Aorta (tissue), 5 donors: ENCODE measurements around the gene SCMH1. TPM values are rescaled to one million over a fixed set of nuclear protein-coding genes. Genes with fewer than 3 reads are reported as not detected.
"Not testable (repeated sequence)": the region's sequence is repeated elsewhere in the genome, so short reads cannot be mapped to it uniquely, and the experiment has no call there.

Experiments
- ATAC-seq: fragments of 200-7000 bp; cut with Tn5 transposase; one replicate; pipeline ENCODE4 v1.9.1; 2022; ENCODE audit warnings: moderate library complexity; ENCODE audit not compliant: low FRiP score
- DNase-seq, 2 donors: peaks; one replicate each; pipeline ENCODE4 v3.0.0-alpha.2; 2020
- H3K27ac ChIP-seq, 2 donors: one replicate each; pipeline ENCODE4 v1.5.1; 2013; ENCODE audit warnings: low read length in 2 of 2, mild to moderate bottlenecking in 2 of 2, moderate library complexity in 2 of 2, control low read depth in 1 of 2, inconsistent platforms in 1 of 2, low read depth in 1 of 2
- H3K27me3 ChIP-seq, 2 donors: one replicate each; pipeline ENCODE4 v1.6.1; 2013; ENCODE audit warnings: control low read depth in 1 of 2, low read length in 1 of 2, mild to moderate bottlenecking in 1 of 2, moderate library complexity in 1 of 2; ENCODE audit not compliant: insufficient read depth in 2 of 2, control insufficient read depth in 1 of 2
- H3K36me3 ChIP-seq, 2 donors: one replicate each; pipeline ENCODE4 v1.6.1; 2013; ENCODE audit warnings: control low read depth in 1 of 2, low read length in 1 of 2, mild to moderate bottlenecking in 1 of 2; ENCODE audit not compliant: insufficient read depth in 2 of 2, control insufficient read depth in 1 of 2
- H3K4me1 ChIP-seq, 2 donors: one replicate each; pipeline ENCODE4 v1.6.1; 2013; ENCODE audit warnings: low read length in 2 of 2, control low read depth in 1 of 2, mild to moderate bottlenecking in 1 of 2, moderate library complexity in 1 of 2; ENCODE audit not compliant: insufficient read depth in 2 of 2, control insufficient read depth in 1 of 2
- H3K4me3 ChIP-seq, 2 donors: one replicate each; pipeline ENCODE4 v1.5.1; 2013; ENCODE audit warnings: low read length in 2 of 2, control low read depth in 1 of 2, mild to moderate bottlenecking in 1 of 2
- H3K9me3 ChIP-seq: one replicate; pipeline ENCODE4 v1.6.1; 2013; ENCODE audit warnings: mild to moderate bottlenecking, low read length; ENCODE audit not compliant: control insufficient read depth
- WGBS, 2 donors: extraction: QIAGEN DNeasy Blood & Tissue Kit; methylation state at CpG; one replicate each; pipeline ENCODE4 v1.1.7; 2013; 5-methylcytosine and 5-hydroxymethylcytosine counted together
- intact Hi-C, 2 donors: fragments of 100-400 bp; cut with DNase I; formaldehyde crosslinking; loops; one replicate each; pipeline versions ENCODE4 v1.14.2 to v1.15.0; 2022
- polyA plus RNA-seq, 2 donors: library from polyadenylated mRNA; stranded (reverse); fragments of 200-250 nt; gene quantifications; one replicate each; pipeline ENCODE4 v1.2.3, GENCODE V29; 2013
- total RNA-seq, 2 donors: library from RNA; stranded (reverse); fragmentation: NEBNext Ultra II Directional; extraction: Animal tissue kit (Norgen Biotek cat#: 25700); gene quantifications; one replicate each; pipeline ENCODE4 v1.2.1, GENCODE V29; 2021
- donor health status: healthy with polysubstance abuse.
- donor health status: Bipolar disorder and iron deficiency.
- donor health status: DM: no; HTN: no; CAD: no.
- donor health status: DM: no; HTN: no; CAD: no.
- donor health status: DM: yes; HTN: yes; CAD: no.

SCMH1 gene
- total and polyA plus RNA-seq, 4 donors, result 36.2 to 60.7 (median 47.4) TPM

DNA sequence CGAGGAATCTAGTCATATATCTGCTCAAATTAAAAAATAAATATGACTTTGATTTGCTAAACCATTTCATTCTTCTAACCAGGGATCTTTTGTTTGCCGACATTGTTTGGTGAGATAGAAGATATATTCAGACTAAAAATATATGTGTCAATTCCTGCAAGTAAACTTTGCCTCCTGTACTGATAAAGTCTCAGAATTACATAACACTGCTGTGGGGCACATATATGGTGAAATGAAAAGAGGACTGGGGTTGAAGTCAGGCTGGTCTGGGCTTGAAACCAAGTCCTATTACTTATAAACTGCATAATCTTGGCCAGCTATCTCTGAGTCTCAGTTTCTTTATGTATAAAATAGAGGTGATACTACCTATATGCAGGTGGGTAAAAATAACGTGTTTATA, 9.8 kb downstream of the SCMH1 start:
- intact Hi-C loops, result loop anchor here in 1 of 2 donors (10.0 kb wide), 1 partner anchor 78 kb away; no protein-coding TSS in a partner anchor
- Histone ChIP-seq H3K9me3 (no peaks in the 10 kb centered on the region), H3K4me1 (no peaks in the 10 kb centered on the region), H3K36me3 (no peaks in the 10 kb centered on the region), H3K27ac (no peak overlapping the region), H3K4me3 (no peak overlapping the region), H3K27me3 (no peaks in the 10 kb centered on the region)
- DNase-seq, result no peak
- WGBS, 2 donors, result 65 to 70% methylated on average over 3 of the region's 3 CpGs
- no peak for ATAC-seq

DNA sequence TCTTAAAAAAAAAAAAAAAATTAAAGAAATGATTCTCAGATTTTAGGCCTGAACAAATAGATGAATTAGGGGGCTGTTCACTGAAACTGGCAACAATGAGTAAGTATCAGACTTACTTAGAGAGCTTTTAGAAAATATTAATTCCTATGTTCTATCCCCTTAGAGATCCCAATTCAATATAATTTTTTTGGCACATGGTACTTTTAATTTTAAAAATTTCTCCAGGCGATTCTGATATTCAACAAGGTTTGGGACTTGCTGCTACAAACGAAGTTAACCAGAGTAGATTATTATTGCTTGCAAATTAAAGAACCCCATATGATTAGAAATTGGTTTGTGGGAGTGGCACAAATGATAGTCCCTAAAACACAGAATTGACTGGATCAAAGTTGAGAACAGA, 11.4 kb downstream of the SCMH1 start:
- intact Hi-C loops, result loop anchor here in 1 of 2 donors (10.0 kb wide), 1 partner anchor 76 kb away; no protein-coding TSS in a partner anchor
- no peak overlapping the region for H3K4me3 ChIP-seq
- no peak overlapping the region for H3K27ac ChIP-seq
- no peaks in the 10 kb centered on the region for H3K9me3 ChIP-seq
- no peaks in the 10 kb centered on the region for H3K36me3 ChIP-seq
- no peaks in the 10 kb centered on the region for H3K4me1 ChIP-seq
- no peaks in the 10 kb centered on the region for H3K27me3 ChIP-seq
- ATAC-seq (no peak), DNase-seq (no peak)
- 84 to 86% methylated on average over 2 of the region's 2 CpGs for WGBS, 2 donors

GRCh38 chr1:41229219-41229618, 12.9 kb downstream of the SCMH1 start:
- DNase-seq, H3K4me1 ChIP-seq, H3K4me3 ChIP-seq, H3K36me3 ChIP-seq, H3K27me3 ChIP-seq, intact Hi-C loops, H3K27ac ChIP-seq, ATAC-seq, H3K9me3 ChIP-seq: not testable (repeated sequence)
- 96 to 97% methylated on average over 2 of the region's 2 CpGs for WGBS, 2 donors

GRCh38 chr1:41226815-41227434, 15.2 kb downstream of the SCMH1 start:
- H3K9me3 ChIP-seq, result no peaks in the 10 kb centered on the region
- peaks cover 0 to 4% of the 10 kb centered on the region in 2 donors for H3K4me1 ChIP-seq
- DNase-seq, result no peak
- no peaks in the 10 kb centered on the region for H3K27me3 ChIP-seq
- ATAC-seq, result no peak
- H3K36me3 ChIP-seq, result no peaks in the 10 kb centered on the region
- intact Hi-C loops, result no loop called here
- 69 to 79% methylated on average over 3 of the region's 3 CpGs for WGBS, 2 donors
- no peak overlapping the region for H3K27ac ChIP-seq
- H3K4me3 ChIP-seq, result no peak overlapping the region

- Histone ChIP-seq H3K4me1 (peaks cover 0 to 4% of the 10 kb centered on the region in 2 donors), H3K4me3 (no peak overlapping the region), H3K9me3 (no peaks in the 10 kb centered on the region), H3K27me3 (no peaks in the 10 kb centered on the region), H3K27ac (no peak overlapping the region), H3K36me3 (no peaks in the 10 kb centered on the region)
- intact Hi-C loops, result no loop called here
- ATAC-seq, result no peak
- 95 to 98% methylated on average over 3 of the region's 3 CpGs for WGBS, 2 donors
- DNase-seq, result no peak
These were observed 16.6 kb downstream of the SCMH1 start for GRCh38 chr1:41225495-41225894.

DNA sequence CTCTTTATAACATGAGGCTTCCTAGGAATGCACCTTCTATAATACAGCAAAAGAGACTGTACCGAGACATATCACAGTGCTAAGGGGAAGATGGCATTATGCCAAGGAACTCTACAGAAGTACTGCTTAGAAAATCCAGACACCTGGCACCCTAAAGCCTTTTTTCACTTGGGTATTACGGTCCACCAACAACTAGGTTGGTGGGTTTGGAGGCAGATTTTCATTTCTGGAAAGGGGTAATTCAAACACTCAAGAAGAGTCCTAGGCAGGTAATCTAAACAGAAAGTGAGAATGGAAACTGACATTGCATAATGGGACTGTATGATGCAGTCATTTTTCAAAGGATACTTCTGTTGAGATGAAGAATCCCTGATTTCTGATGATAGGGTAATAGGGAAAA, 19.6 kb downstream of the SCMH1 start:
- H3K27ac ChIP-seq, result no peak overlapping the region
- WGBS, 2 donors, result 23 to 27% methylated on average over 2 of the region's 2 CpGs
- DNase-seq (no peak), ATAC-seq (peak; percentile 41)
- intact Hi-C loops, result no loop called here
- H3K4me3 ChIP-seq, result no peak overlapping the region
- H3K27me3 ChIP-seq, result no peaks in the 10 kb centered on the region
- H3K36me3 ChIP-seq, result no peaks in the 10 kb centered on the region
- no peaks in the 10 kb centered on the region for H3K9me3 ChIP-seq
- peaks cover 0 to 4% of the 10 kb centered on the region in 2 donors for H3K4me1 ChIP-seq

- DNase-seq (no peak), ATAC-seq (no peak)
- intact Hi-C loops, result no loop called here
- H3K9me3 ChIP-seq, result no peaks in the 10 kb centered on the region
- peaks cover 0 to 4% of the 10 kb centered on the region in 2 donors for H3K4me1 ChIP-seq
- H3K27me3 ChIP-seq, result no peaks in the 10 kb centered on the region
- H3K4me3 ChIP-seq, result no peak overlapping the region
- no peak overlapping the region for H3K27ac ChIP-seq
- no peaks in the 10 kb centered on the region for H3K36me3 ChIP-seq
These were observed 20.1 kb downstream of the SCMH1 start for GRCh38 chr1:41221995-41222394.

DNA sequence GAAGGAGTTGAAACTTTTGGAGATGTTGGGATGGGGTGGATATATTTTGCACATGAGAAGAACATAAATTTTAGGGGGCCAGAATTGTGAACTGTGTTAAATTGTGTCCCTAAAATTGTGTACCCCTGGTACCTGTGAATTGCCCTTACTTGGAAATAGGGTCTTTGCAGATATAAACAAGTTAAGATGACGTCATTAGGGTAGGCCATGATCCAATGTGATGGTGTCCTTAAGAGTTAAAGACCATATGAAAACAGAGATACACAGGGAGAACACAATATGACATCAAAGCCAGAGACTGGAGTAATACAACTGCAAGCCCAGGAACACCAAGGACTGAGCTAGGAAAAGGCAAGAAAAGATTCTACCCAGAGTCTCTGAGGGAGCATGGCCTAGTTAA, 24.0 kb downstream of the SCMH1 start:
- WGBS, 2 donors, result 91 to 93% methylated on average over 1 of the region's 1 CpG
- Histone ChIP-seq H3K9me3 (no peaks in the 10 kb centered on the region), H3K4me1 (peaks cover 2 to 6% of the 10 kb centered on the region in 2 donors), H3K36me3 (no peaks in the 10 kb centered on the region), H3K4me3 (no peak overlapping the region), H3K27me3 (no peaks in the 10 kb centered on the region), H3K27ac (no peak overlapping the region)
- intact Hi-C loops, result no loop called here
- DNase-seq (no peak), ATAC-seq (no peak)

- H3K9me3 ChIP-seq, result no peaks in the 10 kb centered on the region
- 82 to 86% methylated on average over 1 of the region's 1 CpG for WGBS, 2 donors
- no peaks in the 10 kb centered on the region for H3K27me3 ChIP-seq
- no peaks in the 10 kb centered on the region for H3K36me3 ChIP-seq
- intact Hi-C loops, result no loop called here
- no peak overlapping the region for H3K4me3 ChIP-seq
- H3K27ac ChIP-seq, result no peak overlapping the region
- H3K4me1 ChIP-seq, result peaks cover 2 to 3% of the 10 kb centered on the region in 2 donors
- ATAC-seq (no peak), DNase-seq (no peak)
These were observed 24.7 kb downstream of the SCMH1 start for GRCh38 chr1:41217441-41217840.
